Thyroid gland (tissue), 4 donors: ENCODE measurements around the gene F13B.

Source experiments
- CTCF ChIP-seq, 6 experiments: fragments of 200-600 bp in 3 of 6; fragments of 450-650 bp in 3 of 6; sonication (generic) in 3 of 6; IDR thresholded peaks; one replicate each; pipeline ENCODE4 v1.5.1; 2016 to 2019; ENCODE audit warnings: antibody characterized with exemption in 6 of 6, mild to moderate bottlenecking in 2 of 6, inconsistent platforms in 1 of 6, moderate library complexity in 1 of 6
- POLR2A ChIP-seq, 2 donors: fragments of 450-650 bp; IDR thresholded peaks; one replicate each; pipeline ENCODE4 v1.6.1; 2017; ENCODE audit warnings: antibody characterized with exemption in 2 of 2, mild to moderate bottlenecking in 2 of 2, moderate library complexity in 1 of 2

GRCh38 chr1:197103300-197103699, 36.2 kb upstream of the F13B start:
- TF ChIP-seq CTCF (IDR thresholded peaks at IDR 0.05) (no peak), POLR2A (IDR thresholded peaks at IDR 0.05) (no peak)
